Transverse colon (tissue), 3 donors: ENCODE results near the gene ASAP3.

Experiments used
- POLR2A ChIP-seq: fragments of 450-650 bp; IDR thresholded peaks from one replicate; pipeline ENCODE4 v1.6.1; 2016; ENCODE audit warnings: antibody characterized with exemption, mild to moderate bottlenecking, moderate library complexity
- POLR2AphosphoS5 ChIP-seq, 3 donors: sonication (generic); formaldehyde crosslinking; IDR thresholded peaks; one replicate each; pipeline ENCODE4 v1.6.1; 2016; ENCODE audit warnings: antibody characterized with exemption in 3 of 3

- TF ChIP-seq POLR2AphosphoS5 (IDR thresholded peaks at IDR 0.05) (no peak), POLR2A (no peak)
These were observed 66.4 kb downstream of the ASAP3 start for GRCh38 chr1:23417570-23417969.
